ENCODE measurements around the gene ZYG11A.

DNA sequence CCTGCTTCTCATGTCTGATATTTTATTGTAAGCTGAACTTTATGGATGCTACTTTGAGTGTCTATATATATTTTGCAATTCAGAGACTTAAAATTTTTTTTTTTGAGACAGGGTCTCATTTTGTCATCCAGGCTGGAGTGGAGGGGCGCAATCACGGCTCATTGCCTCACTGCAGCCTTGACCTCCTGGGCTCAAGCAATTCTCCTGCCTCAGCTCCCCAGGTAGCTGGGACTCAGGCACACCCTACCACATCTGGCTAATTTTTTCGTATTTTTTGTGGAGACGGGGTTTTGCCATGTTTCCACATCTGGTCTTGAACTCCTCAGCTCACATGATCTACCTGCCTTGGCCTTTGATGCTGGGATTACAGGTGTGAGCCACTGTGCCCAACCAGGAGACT, 8.4 kb downstream of the ZYG11A start:
- TF ChIP-seq, protein P1, sequence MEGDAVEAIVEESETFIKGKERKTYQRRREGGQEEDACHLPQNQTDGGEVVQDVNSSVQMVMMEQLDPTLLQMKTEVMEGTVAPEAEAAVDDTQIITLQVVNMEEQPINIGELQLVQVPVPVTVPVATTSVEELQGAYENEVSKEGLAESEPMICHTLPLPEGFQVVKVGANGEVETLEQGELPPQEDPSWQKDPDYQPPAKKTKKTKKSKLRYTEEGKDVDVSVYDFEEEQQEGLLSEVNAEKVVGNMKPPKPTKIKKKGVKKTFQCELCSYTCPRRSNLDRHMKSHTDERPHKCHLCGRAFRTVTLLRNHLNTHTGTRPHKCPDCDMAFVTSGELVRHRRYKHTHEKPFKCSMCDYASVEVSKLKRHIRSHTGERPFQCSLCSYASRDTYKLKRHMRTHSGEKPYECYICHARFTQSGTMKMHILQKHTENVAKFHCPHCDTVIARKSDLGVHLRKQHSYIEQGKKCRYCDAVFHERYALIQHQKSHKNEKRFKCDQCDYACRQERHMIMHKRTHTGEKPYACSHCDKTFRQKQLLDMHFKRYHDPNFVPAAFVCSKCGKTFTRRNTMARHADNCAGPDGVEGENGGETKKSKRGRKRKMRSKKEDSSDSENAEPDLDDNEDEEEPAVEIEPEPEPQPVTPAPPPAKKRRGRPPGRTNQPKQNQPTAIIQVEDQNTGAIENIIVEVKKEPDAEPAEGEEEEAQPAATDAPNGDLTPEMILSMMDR (IDR thresholded peaks at IDR 0.05): no peak
- no peak for TF ChIP-seq POLR2A (IDR thresholded peaks at IDR 0.05)
